T-cell (primary cell): ENCODE results near the gene SHB. TPM values are rescaled to one million over a fixed set of nuclear protein-coding genes. Genes with fewer than 3 reads are reported as not detected.

ENCODE experiments used
- ATAC-seq, 4 experiments: fragments of 200-7000 bp in 3 of 4; fragments of 150-1000 bp in 1 of 4; cut with Tn5 transposase; replicated peaks in 1 of 4; 1 replicate in 3 of 4; 2 replicates in 1 of 4; pipeline ENCODE4 v1.10.0; 2021; ENCODE audit warnings: moderate library complexity in 3 of 4, mild to moderate bottlenecking in 2 of 4, moderate number of reproducible peaks in 1 of 4
- CTCF ChIA-PET, 2 donors: fragments of 300-600 bp; sonication (Branson Sonifier 250); formaldehyde crosslinking; loops; one replicate each; lab custom pipeline; 2022; ENCODE audit warnings: antibody characterized with exemption in 2 of 2; lab: Charles Lee
- POLR2A ChIA-PET, 2 donors: fragments of 300-600 bp; sonication (Branson Sonifier 250); formaldehyde crosslinking; loops; one replicate each; lab custom pipeline; 2022; ENCODE audit warnings: antibody characterized with exemption in 2 of 2; lab: Charles Lee
- DNase-seq, 35 experiments: peaks; one replicate each; pipeline versions ENCODE4 v3.0.0 to v3.0.0-alpha.2; 2013 to 2023
- H3K27ac ChIP-seq: one replicate; pipeline ENCODE4 v1.5.1; 2013; ENCODE audit warnings: low read length
- H3K27me3 ChIP-seq, 2 experiments: replicated peaks in 1 of 2; 1 replicate in 1 of 2; 2 replicates in 1 of 2; pipeline versions ENCODE4 v1.6.1 to v1.7.0; 2013; ENCODE audit warnings: low read length in 1 of 2, mixed read lengths in 1 of 2; ENCODE audit not compliant: control insufficient read depth in 2 of 2, insufficient read depth in 2 of 2; ENCODE audit errors: extremely low read depth in 1 of 2
- H3K36me3 ChIP-seq, 2 donors: 1 replicate in 1 of 2; 2 replicates in 1 of 2; pipeline versions ENCODE4 v1.6.1 to v1.7.0; 2013; ENCODE audit warnings: low read length in 1 of 2; ENCODE audit not compliant: control insufficient read depth in 2 of 2, insufficient read depth in 1 of 2; ENCODE audit errors: extremely low read depth in 1 of 2
- H3K4me1 ChIP-seq, 2 experiments: 1 replicate in 1 of 2; 2 replicates in 1 of 2; pipeline versions ENCODE4 v1.6.1 to v1.7.0; 2013; ENCODE audit warnings: low read length in 2 of 2, mixed read lengths in 1 of 2; ENCODE audit not compliant: insufficient read depth in 2 of 2, control insufficient read depth in 1 of 2; ENCODE audit errors: extremely low read depth in 1 of 2
- H3K4me3 ChIP-seq, 2 donors: 1 replicate in 1 of 2; 2 replicates in 1 of 2; pipeline versions ENCODE4 v1.5.1 to v1.7.0; 2013; ENCODE audit warnings: mild to moderate bottlenecking in 2 of 2, low read length in 1 of 2, moderate library complexity in 1 of 2; ENCODE audit not compliant: control insufficient read depth in 1 of 2; ENCODE audit errors: extremely low read depth in 1 of 2
- H3K9me3 ChIP-seq: 2 replicates; pipeline ENCODE4 v1.7.0; 2013
- H3K27ac Mint-ChIP-seq, 2 donors: one replicate each; pipeline ENCODE4 v1.8.0; 2020 to 2021; ENCODE audit warnings: mild to moderate bottlenecking in 2 of 2, mixed read lengths in 2 of 2
- H3K27me3 Mint-ChIP-seq, 2 donors: one replicate each; pipeline ENCODE4 v1.8.0; 2021 to 2022; ENCODE audit warnings: mixed read lengths in 2 of 2
- H3K36me3 Mint-ChIP-seq: one replicate; pipeline ENCODE4 v1.8.0; 2021; ENCODE audit warnings: mixed read lengths
- H3K4me1 Mint-ChIP-seq, 3 donors: one replicate each; pipeline ENCODE4 v1.8.0; 2020 to 2022; ENCODE audit warnings: mixed read lengths in 3 of 3, mild to moderate bottlenecking in 1 of 3
- H3K4me3 Mint-ChIP-seq, 3 donors: one replicate each; pipeline ENCODE4 v1.8.0; 2020 to 2022; ENCODE audit warnings: mild to moderate bottlenecking in 3 of 3, mixed read lengths in 3 of 3, moderate library complexity in 3 of 3
- H3K9me3 Mint-ChIP-seq, 3 donors: one replicate each; pipeline ENCODE4 v1.8.0; 2020 to 2022; ENCODE audit warnings: mixed read lengths in 3 of 3
- WGBS: methylation state at CpG from one replicate; pipeline ENCODE4 v1.1.5; 2013; ENCODE audit warnings: missing lambda C conversion rate; ENCODE audit not compliant: insufficient coverage; 5-methylcytosine and 5-hydroxymethylcytosine counted together
- total RNA-seq, 35 experiments: library from RNA in 6 of 35; stranded (reverse) in 6 of 35; fragments of 120-200 nt in 1 of 35; gene quantifications; one replicate each; pipeline versions ENCODE4 v1.2.1 to v1.2.4 and lab custom pipeline; 2013 to 2026

Gene SHB
- total RNA-seq, 5 donors from 2014 or later (not counting 1 experiment from before 2014, with no cell fraction given), result 1.2 to 1.5 (median 1.3) TPM

GRCh38 chr9:38022203-38022895 lies 46.7 kb downstream of the SHB start:
- no peak for DNase-seq
- CTCF ChIA-PET, result no interaction called here

DNA sequence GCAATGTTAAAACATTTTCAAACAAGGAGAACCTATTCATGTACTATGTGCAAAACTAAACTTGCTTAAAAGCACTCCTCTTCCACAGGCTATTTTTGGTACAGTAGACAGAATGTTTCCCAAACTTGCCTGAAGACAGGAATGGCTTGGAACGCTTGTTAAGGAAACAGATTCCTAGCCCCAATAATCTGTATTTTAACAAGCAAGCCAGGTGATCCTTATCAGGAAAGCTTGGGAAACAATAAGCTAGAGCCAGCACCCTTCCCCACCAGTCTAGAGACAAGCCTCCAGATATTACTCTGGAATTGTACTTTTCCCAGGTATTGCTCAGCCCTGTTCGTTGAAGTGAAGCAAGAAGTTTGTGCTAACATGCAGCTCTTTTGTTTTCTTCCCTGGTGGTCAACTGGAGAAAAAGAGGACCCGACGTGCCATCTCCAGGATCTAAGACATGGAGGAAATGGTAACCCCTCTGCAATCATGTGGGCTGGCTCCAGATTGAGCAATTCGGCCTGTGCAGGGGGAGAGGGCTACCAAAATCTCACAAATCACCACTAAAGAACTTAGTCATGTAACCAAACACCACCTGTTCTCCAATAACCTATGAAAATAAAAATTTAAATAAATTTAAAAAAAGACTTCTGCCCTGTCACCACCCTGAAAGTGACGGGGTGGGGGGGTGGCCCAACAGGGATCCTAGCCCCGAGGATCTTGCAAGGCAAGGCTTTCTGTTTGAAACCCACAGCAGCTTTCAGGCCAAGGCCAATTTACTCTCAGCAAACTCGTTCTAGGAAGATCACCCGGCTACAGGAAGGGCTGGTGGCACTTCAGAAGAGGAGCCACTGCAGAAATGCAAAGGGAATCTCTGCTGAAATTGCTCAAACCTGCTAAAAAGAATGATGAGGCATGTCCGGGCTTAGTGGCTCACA lies 48.6 kb downstream of the SHB start:
- no peaks in the 10 kb centered on the region for H3K36me3 Mint-ChIP-seq
- no peak overlapping the region for H3K4me3 ChIP-seq
- H3K9me3 Mint-ChIP-seq, result no peaks in the 10 kb centered on the region
- peaks cover 0 to 7% of the 10 kb centered on the region in 2 experiments for H3K27me3 ChIP-seq
- no peaks in the 10 kb centered on the region for H3K9me3 ChIP-seq
- ChIA-PET CTCF (no interaction called here), POLR2A (no interaction called here)
- peaks cover 0 to 2% of the 10 kb centered on the region in 2 donors for H3K27me3 Mint-ChIP-seq
- H3K4me1 Mint-ChIP-seq, result no peaks in the 10 kb centered on the region
- no peaks in the 10 kb centered on the region for H3K36me3 ChIP-seq
- ATAC-seq, result no peak
- H3K4me1 ChIP-seq, result no peaks in the 10 kb centered on the region
- no peak overlapping the region for H3K27ac ChIP-seq
- no peak for DNase-seq
- H3K27ac Mint-ChIP-seq, result no peak overlapping the region
- H3K4me3 Mint-ChIP-seq, result no peak overlapping the region
- WGBS, result 89% methylated on average over 5 of the region's 10 CpGs

More at GRCh38 chr9:38022203-38022895, 46.7 kb downstream of the SHB start:
- POLR2A ChIA-PET, result no interaction called here
- Mint-ChIP-seq H3K4me3 (no peak overlapping the region), H3K36me3 (no peaks in the 10 kb centered on the region), H3K9me3 (no peaks in the 10 kb centered on the region), H3K4me1 (no peaks in the 10 kb centered on the region), H3K27ac (no peak overlapping the region), H3K27me3 (peaks cover 0 to 2% of the 10 kb centered on the region in 2 donors)
- Histone ChIP-seq H3K9me3 (no peaks in the 10 kb centered on the region), H3K4me3 (no peak overlapping the region), H3K4me1 (no peaks in the 10 kb centered on the region), H3K27ac (no peak overlapping the region), H3K27me3 (peaks cover 0 to 4% of the 10 kb centered on the region in 2 experiments), H3K36me3 (no peaks in the 10 kb centered on the region)
- no peak for ATAC-seq
- WGBS, result 69% methylated on average over 3 of the region's 17 CpGs

GRCh38 chr9:38019731-38020130 lies 49.3 kb downstream of the SHB start:
- ATAC-seq (no peak), DNase-seq (no peak)
- H3K9me3 ChIP-seq, result no peaks in the 10 kb centered on the region
- POLR2A ChIA-PET, result no interaction called here
- Mint-ChIP-seq H3K4me1 (no peaks in the 10 kb centered on the region), H3K36me3 (no peaks in the 10 kb centered on the region), H3K9me3 (no peaks in the 10 kb centered on the region), H3K4me3 (no peak overlapping the region), H3K27ac (no peak overlapping the region), H3K27me3 (peaks cover 0 to 2% of the 10 kb centered on the region in 2 donors)
- WGBS, result 82% methylated on average over 3 of the region's 3 CpGs
- no peaks in the 10 kb centered on the region for H3K36me3 ChIP-seq
- H3K27ac ChIP-seq, result no peak overlapping the region
- no peak overlapping the region for H3K4me3 ChIP-seq
- H3K27me3 ChIP-seq, result peaks cover 0 to 7% of the 10 kb centered on the region in 2 experiments
- CTCF ChIA-PET, result no interaction called here
- no peaks in the 10 kb centered on the region for H3K4me1 ChIP-seq

DNA sequence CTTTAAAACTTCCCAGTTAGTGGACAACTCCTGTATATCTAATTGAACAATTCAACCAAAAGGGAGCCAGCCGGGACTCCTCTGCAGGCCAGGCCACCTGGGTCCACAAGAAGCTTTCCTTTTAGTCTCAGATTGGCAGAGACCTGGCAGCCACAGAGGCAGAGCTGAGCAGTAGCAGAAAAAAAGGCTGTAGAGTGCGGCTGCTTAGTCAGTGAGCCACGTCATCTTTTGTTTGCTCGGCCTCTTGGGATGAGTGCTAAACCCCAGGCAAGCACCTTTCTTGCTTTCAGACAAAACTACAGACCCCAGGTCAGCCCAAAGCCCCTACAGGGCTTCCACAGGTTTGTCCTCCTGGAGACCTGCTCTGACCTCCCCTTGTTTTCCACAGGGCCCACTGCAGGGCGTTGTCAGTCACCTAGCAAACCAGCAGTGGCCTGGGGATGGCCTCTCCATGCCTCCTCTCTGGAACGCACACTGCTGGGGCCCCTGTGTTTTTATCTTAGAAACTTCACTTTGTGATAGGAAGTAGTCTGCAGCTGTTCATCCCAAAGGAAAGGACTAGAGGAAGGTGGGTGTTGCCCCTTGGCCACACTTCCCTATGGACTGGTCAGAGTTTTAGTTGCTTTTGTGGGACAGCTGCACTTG lies 49.9 kb downstream of the SHB start:
- no peak for ATAC-seq
- Mint-ChIP-seq H3K9me3 (no peaks in the 10 kb centered on the region), H3K27ac (no peak overlapping the region), H3K36me3 (no peaks in the 10 kb centered on the region), H3K4me1 (no peaks in the 10 kb centered on the region), H3K4me3 (no peak overlapping the region), H3K27me3 (no peaks in the 10 kb centered on the region)
- WGBS, result 79% methylated on average over 4 of the region's 6 CpGs
- no peaks in the 10 kb centered on the region for H3K9me3 ChIP-seq
- no peak overlapping the region for H3K4me3 ChIP-seq
- no peak overlapping the region for H3K27ac ChIP-seq
- POLR2A ChIA-PET, result no interaction called here
- peaks cover 0 to 12% of the 10 kb centered on the region in 2 experiments for H3K27me3 ChIP-seq
- no peaks in the 10 kb centered on the region for H3K36me3 ChIP-seq
- no peaks in the 10 kb centered on the region for H3K4me1 ChIP-seq
- DNase-seq, result no peak
- CTCF ChIA-PET, result no interaction called here

GRCh38 chr9:38018241-38018957 lies 50.6 kb downstream of the SHB start:
- DNase-seq, result no peak
- ChIA-PET POLR2A (no interaction called here), CTCF (no interaction called here)
- Histone ChIP-seq H3K4me1 (no peaks in the 10 kb centered on the region), H3K36me3 (no peaks in the 10 kb centered on the region), H3K27me3 (peaks cover 0 to 11% of the 10 kb centered on the region in 2 experiments), H3K9me3 (no peaks in the 10 kb centered on the region), H3K27ac (no peak overlapping the region), H3K4me3 (no peak overlapping the region)
- no CpG with 5 or more reads among the region's 5 CpGs for WGBS
- Mint-ChIP-seq H3K36me3 (no peaks in the 10 kb centered on the region), H3K4me3 (no peak overlapping the region), H3K27ac (no peak overlapping the region), H3K27me3 (peaks cover 0 to 2% of the 10 kb centered on the region in 2 donors), H3K4me1 (no peaks in the 10 kb centered on the region), H3K9me3 (no peaks in the 10 kb centered on the region)
- ATAC-seq, result no peak

- H3K27ac Mint-ChIP-seq, result no peak overlapping the region
- Histone ChIP-seq H3K4me3 (no peak overlapping the region), H3K9me3 (no peaks in the 10 kb centered on the region), H3K4me1 (no peaks in the 10 kb centered on the region), H3K36me3 (no peaks in the 10 kb centered on the region), H3K27me3 (peaks cover 0 to 9% of the 10 kb centered on the region in 2 experiments), H3K27ac (no peak overlapping the region)
- POLR2A ChIA-PET, result no interaction called here
- CTCF ChIA-PET, result no interaction called here
- peaks cover 0 to 2% of the 10 kb centered on the region in 2 donors for H3K27me3 Mint-ChIP-seq
- WGBS, result 83% methylated on average over 1 of the region's 2 CpGs
- H3K4me3 Mint-ChIP-seq, result no peak overlapping the region
- no peaks in the 10 kb centered on the region for H3K36me3 Mint-ChIP-seq
- H3K4me1 Mint-ChIP-seq, result no peaks in the 10 kb centered on the region
- DNase-seq (no peak), ATAC-seq (no peak)
- no peaks in the 10 kb centered on the region for H3K9me3 Mint-ChIP-seq
These were observed 51.2 kb downstream of the SHB start for GRCh38 chr9:38017885-38018186.
